HCT116 (cell line): Measurements from ENCODE around the gene TNFRSF19. TPM values are rescaled to one million over a fixed set of nuclear protein-coding genes. Genes with fewer than 3 reads are reported as not detected.

Experiments
- ATAC-seq: fragments of 200-7000 bp; cut with Tn5 transposase; 2 replicates; pipeline ENCODE4 v1.9.1; 2020; ENCODE audit warnings: mild to moderate bottlenecking, moderate library complexity
- BruUV-seq: library from RNA; stranded (reverse); fragments of 400-500 nt; replicated peaks from 2 replicates; lab custom pipeline; 2021; lab: Mats Ljungman, UMichigan
- CTCF ChIA-PET: fragments of 300-600 bp; sonication (Branson Sonifier 250); formaldehyde crosslinking; loops from one replicate; lab custom pipeline; 2021; ENCODE audit warnings: antibody characterized with exemption; lab: Charles Lee
- POLR2A ChIA-PET: fragments of 300-600, 350-600 bp; sonication (Branson Sonifier 250); formaldehyde crosslinking; loops from one replicate; lab custom pipeline; 2021; ENCODE audit warnings: antibody characterized with exemption; lab: Charles Lee
- RAD21 ChIA-PET, 2 experiments: fragments of 300-600 bp; sonication (Branson Sonifier 250); formaldehyde crosslinking; loops; one replicate each; lab custom pipeline; 2023; ENCODE audit warnings: low total read pairs in 2 of 2; ENCODE audit not compliant: uncharacterized antibody in 2 of 2, unreplicated experiment in 2 of 2, low non-redundant PET in 1 of 2; lab: Charles Lee
- DNase-seq: peaks from one replicate; pipeline ENCODE4 v3.0.0-alpha.2; 2010; ENCODE audit warnings: low read depth, low spot score
- H2AFZ ChIP-seq: fragments of 200-600 bp; shearing (Covaris generic), sonication (generic); 2 replicates; pipeline ENCODE4 v1.6.1; 2017; ENCODE audit warnings: low read depth, mixed run types, mixed read lengths, antibody characterized with exemption, low read length; ENCODE audit not compliant: poor library complexity, severe bottlenecking
- H3K27ac ChIP-seq: 2 replicates; pipeline ENCODE4 v1.5.1; 2012; ENCODE audit warnings: low read depth, low read length
- H3K27me3 ChIP-seq: fragments of 200-600 bp; sonication (generic); 2 replicates; pipeline ENCODE4 v1.6.1; 2016; ENCODE audit warnings: mixed run types, low read length, mixed read lengths; ENCODE audit not compliant: insufficient read depth
- H3K36me3 ChIP-seq, 2 experiments: fragments of 200-500 bp in 1 of 2; fragments of 200-600 bp in 1 of 2; sonication (Bioruptor generic) in 1 of 2; sonication (generic) in 1 of 2; 2 replicates each; pipeline versions ENCODE4 v1.5.1 to v1.6.1; 2014 to 2016; ENCODE audit warnings: low read length in 2 of 2, inconsistent platforms in 1 of 2, mixed read lengths in 1 of 2, mixed run types in 1 of 2; ENCODE audit not compliant: insufficient read depth in 2 of 2, control insufficient read depth in 1 of 2
- H3K4me1 ChIP-seq, 2 experiments: fragments of 200-600 bp in 1 of 2; sonication (generic) in 1 of 2; 2 replicates each; pipeline versions ENCODE4 v1.5.1 to v1.6.1; 2012 to 2017; ENCODE audit warnings: low read length in 2 of 2, inconsistent platforms in 1 of 2, mild to moderate bottlenecking in 1 of 2, mixed read lengths in 1 of 2, mixed run types in 1 of 2, moderate library complexity in 1 of 2; ENCODE audit not compliant: insufficient read depth in 2 of 2, control insufficient read depth in 1 of 2
- H3K4me2 ChIP-seq: fragments of 200-600 bp; sonication (generic); 2 replicates; pipeline ENCODE4 v1.6.1; 2017; ENCODE audit warnings: mixed run types, low read length, mixed read lengths
- H3K4me3 ChIP-seq, 2 experiments: fragments of 200-600 bp in 1 of 2; sonication (generic) in 1 of 2; replicated peaks in 1 of 2; 2 replicates each; pipeline ENCODE4 v1.5.1; 2011 to 2016; ENCODE audit warnings: low read length in 2 of 2, control low read depth in 1 of 2, low read depth in 1 of 2, mild to moderate bottlenecking in 1 of 2, mixed read lengths in 1 of 2, mixed run types in 1 of 2
- H3K79me2 ChIP-seq: fragments of 200-600 bp; sonication (generic); 2 replicates; pipeline ENCODE4 v1.6.1; 2017; ENCODE audit warnings: mild to moderate bottlenecking, mixed run types, low read length, moderate library complexity, mixed read lengths; ENCODE audit not compliant: insufficient read depth
- H3K9ac ChIP-seq: fragments of 200-600 bp; sonication (generic); 2 replicates; pipeline ENCODE4 v1.6.1; 2016; ENCODE audit warnings: low read length, mixed read lengths
- H3K9me2 ChIP-seq: fragments of 200-600 bp; sonication (generic), shearing (Covaris generic); 2 replicates; pipeline ENCODE4 v1.6.1; 2017; ENCODE audit warnings: mixed run types, mild to moderate bottlenecking, moderate library complexity; ENCODE audit not compliant: insufficient read depth
- H3K9me3 ChIP-seq, 2 experiments: fragments of 200-500 bp in 1 of 2; fragments of 200-600 bp in 1 of 2; sonication (Bioruptor generic) in 1 of 2; sonication (generic) in 1 of 2; 2 replicates each; pipeline ENCODE4 v1.6.1; 2014 to 2017; ENCODE audit warnings: low read length in 2 of 2, mixed read lengths in 2 of 2, inconsistent platforms in 1 of 2, low read depth in 1 of 2, mild to moderate bottlenecking in 1 of 2, mixed run types in 1 of 2, moderate library complexity in 1 of 2; ENCODE audit not compliant: control insufficient read depth in 1 of 2, insufficient read depth in 1 of 2
- H4K20me1 ChIP-seq: fragments of 200-600 bp; sonication (generic), shearing (Covaris generic); 2 replicates; pipeline ENCODE4 v1.6.1; 2017; ENCODE audit warnings: mixed run types, mild to moderate bottlenecking, moderate library complexity; ENCODE audit not compliant: insufficient read depth
- EGR1 ChIP-seq: IDR thresholded peaks from 2 replicates; pipeline ENCODE4 v1.6.1; 2012; ENCODE audit warnings: low read depth
- ELF1 ChIP-seq: IDR thresholded peaks from 2 replicates; pipeline ENCODE4 v1.6.1; 2012; ENCODE audit warnings: low read depth, borderline replicate concordance
- EZH2 ChIP-seq: fragments of 200-600 bp; sonication (generic); IDR thresholded peaks from 2 replicates; pipeline ENCODE4 v1.6.1; 2017; ENCODE audit warnings: antibody characterized with exemption, mixed run types
- EZH2phosphoT487 ChIP-seq: fragments of 200-600 bp; IDR thresholded peaks from 2 replicates; pipeline ENCODE4 v1.6.1; 2018; ENCODE audit warnings: antibody characterized with exemption, borderline replicate concordance
- FOSL1 ChIP-seq: IDR thresholded peaks from 2 replicates; pipeline ENCODE4 v1.6.1; 2012; ENCODE audit warnings: low read depth
- JUND ChIP-seq: IDR thresholded peaks from 2 replicates; pipeline ENCODE4 v1.6.1; 2012
- MAX ChIP-seq: IDR thresholded peaks from 2 replicates; pipeline ENCODE4 v1.6.1; 2012
- REST ChIP-seq: IDR thresholded peaks from 2 replicates; pipeline ENCODE4 v1.6.1; 2012; ENCODE audit warnings: low read depth
- SP1 ChIP-seq: IDR thresholded peaks from 2 replicates; pipeline ENCODE4 v1.6.1; 2012; ENCODE audit warnings: low read depth
- SRF ChIP-seq: IDR thresholded peaks from 2 replicates; pipeline ENCODE4 v1.6.1; 2012; ENCODE audit warnings: low read depth
- TCF7L2 ChIP-seq: IDR thresholded peaks from 2 replicates; pipeline ENCODE4 v1.7.0; 2011; ENCODE audit warnings: borderline replicate concordance, inconsistent platforms; ENCODE audit not compliant: insufficient read depth, insufficient read length; ENCODE audit errors: extremely low read depth
- YY1 ChIP-seq: IDR thresholded peaks from 2 replicates; pipeline ENCODE4 v1.6.1; 2011; ENCODE audit warnings: low read length, low read depth, moderate library complexity, mild to moderate bottlenecking; ENCODE audit not compliant: insufficient replicate concordance; ENCODE audit errors: extremely low read depth
- ZBTB33 ChIP-seq: IDR thresholded peaks from 2 replicates; pipeline ENCODE4 v1.6.1; 2011; ENCODE audit warnings: mild to moderate bottlenecking, low read length, moderate library complexity; ENCODE audit not compliant: insufficient replicate concordance; ENCODE audit errors: extremely low read depth
- ZFX ChIP-seq: fragments of 450-650 bp; IDR thresholded peaks from 2 replicates; pipeline ENCODE4 v1.6.1; 2017
- ZNF274 ChIP-seq: fragments of 200-500 bp; sonication (Bioruptor generic); IDR thresholded peaks from 2 replicates; pipeline ENCODE4 v1.6.1; 2014; ENCODE audit warnings: mild to moderate bottlenecking, low read depth, low read length, inconsistent platforms
- intact Hi-C: fragments of 100-400 bp; cut with micrococcal nuclease; formaldehyde crosslinking; loops from 2 replicates; pipeline ENCODE4 v1.10.0; 2022
- total RNA-seq: library from RNA; stranded (reverse); gene quantifications from one replicate; pipeline ENCODE4 v1.2.1, GENCODE V29; 2021; ENCODE audit not compliant: unreplicated experiment
- TF ChIP-seq, protein P1 (sequence below), 3 experiments: fragments of 200-600 bp in 1 of 3; sonication (generic) in 1 of 3; IDR thresholded peaks in 2 of 3; conservative IDR thresholded peaks in 1 of 3; 2 replicates each; pipeline ENCODE4 v1.5.1; 2012 to 2017; ENCODE audit warnings: low read depth in 2 of 3, low read length in 2 of 3, antibody characterized with exemption in 1 of 3, borderline replicate concordance in 1 of 3, control low read depth in 1 of 3, mild to moderate bottlenecking in 1 of 3, mixed read lengths in 1 of 3, mixed run types in 1 of 3, moderate library complexity in 1 of 3; ENCODE audit not compliant: insufficient read depth in 1 of 3

Gene TNFRSF19
- total RNA-seq, 1 experiment from 2014 or later, result 1.1 TPM

GRCh38 chr13:23609874-23610576 is 39.8 kb downstream of the TNFRSF19 start:
- Histone ChIP-seq H3K79me2 (no peaks in the 10 kb centered on the region), H3K36me3 (no peaks in the 10 kb centered on the region), H4K20me1 (no peaks in the 10 kb centered on the region), H3K9me3 (no peaks in the 10 kb centered on the region), H3K4me1 (no peaks in the 10 kb centered on the region), H2AFZ (no peak overlapping the region), H3K9me2 (no peaks in the 10 kb centered on the region), H3K9ac (no peak overlapping the region), H3K27me3 (peaks cover 6% of the 10 kb centered on the region; the same call in 1 of the 2 replicates), H3K4me2 (no peak overlapping the region), H3K27ac (no peak overlapping the region), H3K4me3 (no peak overlapping the region)
- intact Hi-C loops, result no loop called here
- ATAC-seq, result no peak
- RAD21 ChIA-PET, result no interaction called here
- BruUV-seq, result no TSS peak
- DNase-seq, result no peak
- TF ChIP-seq EGR1, result no peak
- TF ChIP-seq EZH2phosphoT487, result no peak
- TF ChIP-seq, protein P1, sequence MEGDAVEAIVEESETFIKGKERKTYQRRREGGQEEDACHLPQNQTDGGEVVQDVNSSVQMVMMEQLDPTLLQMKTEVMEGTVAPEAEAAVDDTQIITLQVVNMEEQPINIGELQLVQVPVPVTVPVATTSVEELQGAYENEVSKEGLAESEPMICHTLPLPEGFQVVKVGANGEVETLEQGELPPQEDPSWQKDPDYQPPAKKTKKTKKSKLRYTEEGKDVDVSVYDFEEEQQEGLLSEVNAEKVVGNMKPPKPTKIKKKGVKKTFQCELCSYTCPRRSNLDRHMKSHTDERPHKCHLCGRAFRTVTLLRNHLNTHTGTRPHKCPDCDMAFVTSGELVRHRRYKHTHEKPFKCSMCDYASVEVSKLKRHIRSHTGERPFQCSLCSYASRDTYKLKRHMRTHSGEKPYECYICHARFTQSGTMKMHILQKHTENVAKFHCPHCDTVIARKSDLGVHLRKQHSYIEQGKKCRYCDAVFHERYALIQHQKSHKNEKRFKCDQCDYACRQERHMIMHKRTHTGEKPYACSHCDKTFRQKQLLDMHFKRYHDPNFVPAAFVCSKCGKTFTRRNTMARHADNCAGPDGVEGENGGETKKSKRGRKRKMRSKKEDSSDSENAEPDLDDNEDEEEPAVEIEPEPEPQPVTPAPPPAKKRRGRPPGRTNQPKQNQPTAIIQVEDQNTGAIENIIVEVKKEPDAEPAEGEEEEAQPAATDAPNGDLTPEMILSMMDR (IDR thresholded peaks at IDR 0.05 in 2 of 3, conservative IDR thresholded peaks at IDR 0.05 in 1 of 3; ENCODE audit: borderline replicate concordance in 1 of 3, insufficient read depth in 1 of 3, low read depth in 2 of 3, low read length in 2 of 3), result no peak
- no peak for TF ChIP-seq REST
- no peak for TF ChIP-seq SP1
- no peak for TF ChIP-seq JUND
- no peak for TF ChIP-seq ELF1
- no peak for TF ChIP-seq YY1
- no peak for TF ChIP-seq SRF
- TF ChIP-seq FOSL1, result no peak
- no peak for TF ChIP-seq MAX
- no peak for TF ChIP-seq TCF7L2
- TF ChIP-seq ZNF274, result no peak
- TF ChIP-seq EZH2, result no peak
- TF ChIP-seq ZFX, result no peak
- TF ChIP-seq ZBTB33, result no peak
- CTCF ChIA-PET, result no interaction called here
- POLR2A ChIA-PET, result no interaction called here
